Measurements from ENCODE around the gene DNAAF1.
A peak's percentile ranks its signal among the peaks of the same experiment; 100 is the strongest.

The DNAAF1 gene

GRCh38 chr16:84184775-84185174 is 39.7 kb downstream of the DNAAF1 start:
- Histone ChIP-seq H3K36me3 (ENCODE audit: insufficient read depth, low read length) (peaks cover 55% of the 10 kb centered on the region), H4K20me1 (ENCODE audit: insufficient read depth, low read length) (peaks cover 35% of the 10 kb centered on the region), H3K4me1 (ENCODE audit: insufficient read depth, low read length) (peaks cover 27% of the 10 kb centered on the region), H3K27ac (ENCODE audit: low read length) (peak overlapping the region; percentile 3; the same call in 1 of the 2 replicates), H3K9ac (ENCODE audit: low read depth, low read length) (peak overlapping the region; percentile 91), H3K4me2 (ENCODE audit: insufficient read depth, low read length) (peak overlapping the region; percentile 79), H3K9me3 (ENCODE audit: insufficient read depth, low read length, severe bottlenecking) (no peaks in the 10 kb centered on the region), H3K27me3 (ENCODE audit: insufficient read depth, low read length, poor library complexity) (no peaks in the 10 kb centered on the region), H2AFZ (ENCODE audit: low read depth, low read length) (no peak overlapping the region), H3K79me2 (ENCODE audit: insufficient read depth, low read length) (peaks cover 45% of the 10 kb centered on the region), H3K4me3 (ENCODE audit: low read depth in 1 of 2, low read length in 2 of 2) (no peak overlapping the region; a peak in 1 of 4 replicates)
- ATAC-seq (ENCODE audit: insufficient read depth, low read depth): no peak
- DNase-seq: no peak
- TF ChIP-seq CTCF (IDR thresholded peaks at IDR 0.05; ENCODE audit: borderline replicate concordance, extremely low read depth, low read length, poor library complexity, severe bottlenecking) (no peak), EZH2 (IDR thresholded peaks at IDR 0.05; ENCODE audit: borderline replicate concordance, low read depth, low read length, severe bottlenecking) (no peak)

- peaks cover 35% of the 10 kb centered on the region for H3K36me3 ChIP-seq (ENCODE audit: insufficient read depth, low read length)
- H3K4me1 ChIP-seq (ENCODE audit: insufficient read depth, low read length): peaks cover 27% of the 10 kb centered on the region
Observed at GRCh38 chr16:84186685-84187437, 41.8 kb downstream of the DNAAF1 start, which contains the start of gene TAF1C. Gene TAF1C, minus strand, starts transcription at chr16:84187057. Its CDS starts 2,069 bp downstream, at chr16:84184988.

GRCh38 chr16:84190731-84191388 is 45.8 kb downstream of the DNAAF1 start, which contains the start of gene ADAD2:
Gene ADAD2, plus strand, starts transcription at chr16:84191157. Its CDS starts 74 bp downstream, at chr16:84191231.
- H4K20me1 ChIP-seq (ENCODE audit: insufficient read depth, low read length): peaks cover 5% of the 10 kb centered on the region; the same call in 1 of the 2 replicates
- peaks cover 35% of the 10 kb centered on the region for H3K4me1 ChIP-seq (ENCODE audit: insufficient read depth, low read length)
- DNase-seq: peak; percentile 20
- no peak within 1 kb of the TSS for H3K27ac ChIP-seq (ENCODE audit: low read length)
- H3K4me3 ChIP-seq (ENCODE audit: low read depth in 1 of 2, low read length in 2 of 2): no peak within 1 kb of the TSS
- H3K36me3 ChIP-seq (ENCODE audit: insufficient read depth, low read length): no peaks in the 10 kb centered on the region; the same call in 1 of the 2 replicates
- H3K4me2 ChIP-seq (ENCODE audit: insufficient read depth, low read length): no peak within 1 kb of the TSS
- H3K27me3 ChIP-seq (ENCODE audit: insufficient read depth, low read length, poor library complexity): no peaks in the 10 kb centered on the region
- H3K9ac ChIP-seq (ENCODE audit: low read depth, low read length): no peak within 1 kb of the TSS
- no peak within 1 kb of the TSS for H2AFZ ChIP-seq (ENCODE audit: low read depth, low read length)
- TF ChIP-seq EZH2 (IDR thresholded peaks at IDR 0.05; ENCODE audit: borderline replicate concordance, low read depth, low read length, severe bottlenecking) (no peak), CTCF (IDR thresholded peaks at IDR 0.05; ENCODE audit: borderline replicate concordance, extremely low read depth, low read length, poor library complexity, severe bottlenecking) (no peak)
- H3K9me3 ChIP-seq (ENCODE audit: insufficient read depth, low read length, severe bottlenecking): no peaks in the 10 kb centered on the region
- H3K79me2 ChIP-seq (ENCODE audit: insufficient read depth, low read length): peaks cover 10% of the 10 kb centered on the region
- ATAC-seq (ENCODE audit: insufficient read depth, low read depth): no peak

More at GRCh38 chr16:84186685-84187437, 41.8 kb downstream of the DNAAF1 start, which contains the start of gene TAF1C:
- TF ChIP-seq CTCF (IDR thresholded peaks at IDR 0.05; ENCODE audit: borderline replicate concordance, extremely low read depth, low read length, poor library complexity, severe bottlenecking): peak; percentile 98
- TF ChIP-seq EZH2 (IDR thresholded peaks at IDR 0.05; ENCODE audit: borderline replicate concordance, low read depth, low read length, severe bottlenecking): no peak
- Histone ChIP-seq H3K9ac (ENCODE audit: low read depth, low read length) (peak within 1 kb of the TSS; percentile 91), H3K79me2 (ENCODE audit: insufficient read depth, low read length) (peaks cover 45% of the 10 kb centered on the region), H4K20me1 (ENCODE audit: insufficient read depth, low read length) (peaks cover 30% of the 10 kb centered on the region), H3K27ac (ENCODE audit: low read length) (peak within 1 kb of the TSS; percentile 90), H3K4me2 (ENCODE audit: insufficient read depth, low read length) (peak within 1 kb of the TSS; percentile 79), H3K27me3 (ENCODE audit: insufficient read depth, low read length, poor library complexity) (no peaks in the 10 kb centered on the region), H3K4me3 (ENCODE audit: low read depth in 1 of 2, low read length in 2 of 2) (peak within 1 kb of the TSS; percentile 65 to 91), H2AFZ (ENCODE audit: low read depth, low read length) (peak within 1 kb of the TSS; percentile 83), H3K9me3 (ENCODE audit: insufficient read depth, low read length, severe bottlenecking) (no peaks in the 10 kb centered on the region)
- peak; percentile 93 for ATAC-seq (ENCODE audit: insufficient read depth, low read depth)
- peak; percentile 89 for DNase-seq
